Sigmoid colon (tissue), 4 donors: ENCODE results near the gene INCA1.
A peak's percentile ranks its signal among the peaks of the same experiment; 100 is the strongest.

Experiments
- CTCF ChIP-seq, 4 experiments: fragments of 450-650 bp in 3 of 4; fragments of 200-600 bp in 1 of 4; IDR thresholded peaks; one replicate each; pipeline ENCODE4 v1.5.1; 2016 to 2019; ENCODE audit warnings: antibody characterized with exemption in 4 of 4, mild to moderate bottlenecking in 3 of 4, moderate library complexity in 2 of 4
- EP300 ChIP-seq, 4 donors: sonication (generic); formaldehyde crosslinking; IDR thresholded peaks; one replicate each; pipeline ENCODE4 v1.6.1; 2017; ENCODE audit warnings: antibody characterized with exemption in 4 of 4
- POLR2A ChIP-seq, 2 donors: fragments of 450-650 bp; IDR thresholded peaks; one replicate each; pipeline ENCODE4 v1.6.1; 2016; ENCODE audit warnings: antibody characterized with exemption in 2 of 2, mild to moderate bottlenecking in 2 of 2, moderate library complexity in 2 of 2

- peak in 1 of 4 experiments; percentile 13 for TF ChIP-seq CTCF (IDR thresholded peaks at IDR 0.05)
- TF ChIP-seq EP300 (IDR thresholded peaks at IDR 0.05) = no peak
- TF ChIP-seq POLR2A (IDR thresholded peaks at IDR 0.05) = peak; percentile 46 to 78
Measured at GRCh38 chr17:4967539-4968485, 29.5 kb downstream of the INCA1 start, which contains the start of gene SPAG7.
